ENCODE measurements around the gene CPAMD8. TPM values are rescaled to one million over a fixed set of nuclear protein-coding genes. Genes with fewer than 3 reads are reported as not detected.
A peak's percentile ranks its signal among the peaks of the same experiment; 100 is the strongest.

CPAMD8 gene
- total and polyA plus RNA-seq, 2 donors (not counting 3 experiments of a cell fraction or from before 2014, with no cell fraction given) = 2.2 to 3.9 TPM

DNA sequence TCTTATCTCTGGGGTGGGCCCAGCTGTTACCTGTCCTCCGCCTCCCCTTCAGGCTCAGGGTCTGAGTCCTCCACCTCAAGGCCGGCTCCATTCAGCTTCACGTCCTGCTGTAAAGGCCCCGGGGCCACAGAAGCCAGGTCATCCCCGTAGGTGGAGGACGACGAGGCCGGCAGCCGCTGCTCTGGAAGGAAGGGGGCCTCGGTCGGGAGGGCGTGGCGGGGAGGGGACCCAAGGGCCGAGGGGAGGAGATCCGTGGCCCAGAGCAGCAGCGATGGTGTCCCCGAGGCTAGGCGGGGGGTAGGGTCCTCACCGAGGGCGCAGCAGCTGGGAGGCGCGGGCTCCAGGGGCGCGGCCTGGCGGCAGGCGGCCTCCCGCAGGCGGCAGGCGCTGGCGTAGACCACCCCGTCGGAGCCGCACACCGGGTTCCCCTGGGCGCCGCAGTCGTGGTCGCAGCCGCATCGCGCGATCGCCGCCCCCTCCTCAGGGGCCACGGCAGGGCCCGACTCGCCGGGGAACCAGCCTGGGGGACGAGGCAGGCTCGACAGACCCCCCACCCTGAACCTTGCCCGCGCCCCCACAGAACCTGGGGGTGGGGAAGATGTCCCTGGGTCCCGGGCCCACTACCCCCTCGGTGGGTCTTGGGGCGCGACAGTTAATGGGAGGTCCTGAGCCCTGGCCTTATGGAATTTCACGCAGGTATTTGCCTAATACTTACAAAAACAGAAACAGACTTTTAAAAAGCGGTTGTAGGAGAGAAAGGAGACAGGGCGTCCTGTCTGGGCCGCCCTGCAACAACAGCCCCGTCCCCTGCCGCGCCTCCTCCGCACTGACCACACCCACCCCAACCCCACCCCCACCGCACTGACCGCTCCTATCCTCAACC, 130.2 kb downstream of the CPAMD8 start:
- DNase-seq (ENCODE audit: low read depth, low spot score) = peak; percentile 12
- H3K27ac ChIP-seq (ENCODE audit: insufficient read depth, low read depth, low read length) = no peak overlapping the region
- dilution Hi-C loops (cut with MboI; ENCODE audit: extremely low pct_ligation_motif_present, low sequenced_read_pairs) = no loop called here
- H2AFZ ChIP-seq (ENCODE audit: low read depth, low read length) = peak overlapping the region; percentile 92
- H3K79me2 ChIP-seq (ENCODE audit: control insufficient read depth, insufficient read depth, low read length) = no peaks in the 10 kb centered on the region
- FAIRE-seq = no peak
- no peaks in the 10 kb centered on the region for H4K20me1 ChIP-seq (replicated peaks; ENCODE audit: control insufficient read depth, extremely low read depth, insufficient read depth, low read length)
- peak overlapping the region; percentile 54 for H3K9ac ChIP-seq (replicated peaks; ENCODE audit: extremely low read depth, insufficient read depth, low read length)
- ChIA-PET POLR2A (no interaction called here), CTCF (interaction anchor here (0.6 kb wide), 1 partner anchor 180 kb away, joined by 3 read pairs; no protein-coding TSS in a partner anchor)
- TSS peak; percentile 29 for BruUV-seq (replicated peaks)
- TF ChIP-seq MYC (IDR thresholded peaks at IDR 0.05; ENCODE audit: low read depth, low read length) = no peak
- TF ChIP-seq, protein P1, sequence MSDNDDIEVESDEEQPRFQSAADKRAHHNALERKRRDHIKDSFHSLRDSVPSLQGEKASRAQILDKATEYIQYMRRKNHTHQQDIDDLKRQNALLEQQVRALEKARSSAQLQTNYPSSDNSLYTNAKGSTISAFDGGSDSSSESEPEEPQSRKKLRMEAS (IDR thresholded peaks at IDR 0.05; ENCODE audit: insufficient read depth, insufficient read length) = no peak
- TF ChIP-seq EZH2 (IDR thresholded peaks at IDR 0.05; ENCODE audit: borderline replicate concordance, low read depth, low read length, severe bottlenecking) = peak; percentile 27
- TF ChIP-seq, protein P2, sequence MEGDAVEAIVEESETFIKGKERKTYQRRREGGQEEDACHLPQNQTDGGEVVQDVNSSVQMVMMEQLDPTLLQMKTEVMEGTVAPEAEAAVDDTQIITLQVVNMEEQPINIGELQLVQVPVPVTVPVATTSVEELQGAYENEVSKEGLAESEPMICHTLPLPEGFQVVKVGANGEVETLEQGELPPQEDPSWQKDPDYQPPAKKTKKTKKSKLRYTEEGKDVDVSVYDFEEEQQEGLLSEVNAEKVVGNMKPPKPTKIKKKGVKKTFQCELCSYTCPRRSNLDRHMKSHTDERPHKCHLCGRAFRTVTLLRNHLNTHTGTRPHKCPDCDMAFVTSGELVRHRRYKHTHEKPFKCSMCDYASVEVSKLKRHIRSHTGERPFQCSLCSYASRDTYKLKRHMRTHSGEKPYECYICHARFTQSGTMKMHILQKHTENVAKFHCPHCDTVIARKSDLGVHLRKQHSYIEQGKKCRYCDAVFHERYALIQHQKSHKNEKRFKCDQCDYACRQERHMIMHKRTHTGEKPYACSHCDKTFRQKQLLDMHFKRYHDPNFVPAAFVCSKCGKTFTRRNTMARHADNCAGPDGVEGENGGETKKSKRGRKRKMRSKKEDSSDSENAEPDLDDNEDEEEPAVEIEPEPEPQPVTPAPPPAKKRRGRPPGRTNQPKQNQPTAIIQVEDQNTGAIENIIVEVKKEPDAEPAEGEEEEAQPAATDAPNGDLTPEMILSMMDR (IDR thresholded peaks at IDR 0.05; ENCODE audit: extremely low read depth in 1 of 2, insufficient read depth in 1 of 2, low read depth in 1 of 2, low read length in 2 of 2) = no peak
- TF ChIP-seq GATA2 (IDR thresholded peaks at IDR 0.05; ENCODE audit: insufficient read depth, insufficient read length, low read depth, low read length) = no peak
- TF ChIP-seq POLR2AphosphoS5 (IDR thresholded peaks at IDR 0.05; ENCODE audit: insufficient read depth, low read depth, low read length) = no peak
- TF ChIP-seq POLR2A (IDR thresholded peaks at IDR 0.05; ENCODE audit: low read depth, low read length) = peak; percentile 36
- no peak for TF ChIP-seq JUN (IDR thresholded peaks at IDR 0.05; ENCODE audit: borderline replicate concordance, insufficient read depth, insufficient read length, low read depth)
- TF ChIP-seq FOS (IDR thresholded peaks at IDR 0.05; ENCODE audit: borderline replicate concordance, insufficient read depth, low read length) = no peak
- no peaks in the 10 kb centered on the region for H3K4me1 ChIP-seq (ENCODE audit: control insufficient read depth, extremely low read depth, insufficient read depth, low read length)
- no peaks in the 10 kb centered on the region for H3K9me3 ChIP-seq (replicated peaks; ENCODE audit: control insufficient read depth, insufficient read depth, low read length)
- no peaks in the 10 kb centered on the region for H3K27me3 ChIP-seq (ENCODE audit: control insufficient read depth in 2 of 2, insufficient read depth in 2 of 2, low read length in 2 of 2)
- intact Hi-C loops (cut with micrococcal nuclease) = loop anchor here (1.0 to 2.0 kb wide), 4 partner anchors 8 to 370 kb away; partner anchors contain the start of genes BABAM1 and F2RL3
- no peaks in the 10 kb centered on the region for H3K9me1 ChIP-seq (replicated peaks; ENCODE audit: control insufficient read depth, extremely low read depth, insufficient read depth, low read length)
- peak overlapping the region; percentile 91 for H3K4me2 ChIP-seq (ENCODE audit: insufficient read depth, low read length)
- no peaks in the 10 kb centered on the region for H3K36me3 ChIP-seq (ENCODE audit: control insufficient read depth in 2 of 2, extremely low read depth in 1 of 2, insufficient read depth in 2 of 2, low read length in 2 of 2)
- H3K4me3 ChIP-seq (replicated peaks in 1 of 3; ENCODE audit: insufficient read depth in 1 of 3, low read depth in 1 of 3, low read length in 3 of 3) = peak overlapping the region; percentile 9 to 66 (median 57)

All from endothelial cell of umbilical vein (primary cell).